WERI-Rb-1 (cell line): ENCODE results near the gene GGT7.
"Not testable (repeated sequence)": the region's sequence is repeated elsewhere in the genome, so short reads cannot be mapped to it uniquely, and the experiment has no call there.

Experiments
- DNase-seq: peaks from one replicate; pipeline ENCODE4 v3.0.0-alpha.2; 2020
- H3K27ac ChIP-seq: fragments of 250-450 bp; sonication (Bioruptor Pico); 2 replicates; pipeline ENCODE4 v1.5.1; 2020; ENCODE audit warnings: mild to moderate bottlenecking, moderate library complexity
- H3K27me3 ChIP-seq: fragments of 250-450 bp; sonication (Bioruptor Pico); 2 replicates; pipeline ENCODE4 v1.5.1; 2021; ENCODE audit warnings: mild to moderate bottlenecking, low read depth, moderate library complexity; ENCODE audit not compliant: insufficient read depth, severe bottlenecking
- H3K36me3 ChIP-seq: fragments of 250-450 bp; sonication (Bioruptor Pico); 2 replicates; pipeline ENCODE4 v1.5.1; 2020; ENCODE audit warnings: mild to moderate bottlenecking, moderate library complexity
- H3K4me3 ChIP-seq: 2 replicates; pipeline ENCODE4 v1.5.1; 2011; ENCODE audit warnings: low read depth, mild to moderate bottlenecking, control low read depth, low read length
- H3K9me3 ChIP-seq: fragments of 250-450 bp; sonication (Bioruptor Pico); 2 replicates; pipeline ENCODE4 v1.5.1; 2021; ENCODE audit warnings: mild to moderate bottlenecking, moderate library complexity; ENCODE audit not compliant: severe bottlenecking
- CTCF ChIP-seq: IDR thresholded peaks from 2 replicates; pipeline ENCODE4 v1.5.1; 2011; ENCODE audit warnings: low read depth, mild to moderate bottlenecking, control low read depth, inconsistent platforms, low read length

The GGT7 gene

DNA sequence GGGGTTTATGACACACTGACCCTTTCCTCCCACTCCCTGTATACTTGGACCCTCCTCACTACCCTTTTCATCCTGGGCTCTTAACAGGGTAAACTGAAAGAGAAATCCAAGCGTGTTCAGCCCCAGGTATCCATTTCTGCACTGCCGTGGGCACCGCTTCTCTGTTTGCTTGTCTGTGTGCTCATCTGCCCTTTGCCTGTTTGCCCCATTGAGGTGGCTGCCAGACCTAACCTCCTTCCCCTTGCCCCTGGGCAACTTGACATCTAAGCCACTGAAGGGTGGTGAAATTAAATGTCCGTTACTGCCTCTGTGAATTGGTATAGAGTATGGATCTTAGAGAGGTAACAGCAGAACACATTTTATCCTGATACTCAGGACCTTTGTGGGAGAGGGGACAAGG lies 42.5 kb upstream of the GGT7 start:
- H3K27me3 ChIP-seq: no peaks in the 10 kb centered on the region
- H3K36me3 ChIP-seq: no peaks in the 10 kb centered on the region
- DNase-seq: no peak
- no peaks in the 10 kb centered on the region for H3K9me3 ChIP-seq
- TF ChIP-seq CTCF: no peak
- H3K4me3 ChIP-seq: no peak overlapping the region
- peak overlapping the region; percentile 56 for H3K27ac ChIP-seq

- Histone ChIP-seq H3K9me3 (no peaks in the 10 kb centered on the region), H3K36me3 (no peaks in the 10 kb centered on the region), H3K27ac (peak overlapping the region; percentile 45), H3K27me3 (no peaks in the 10 kb centered on the region), H3K4me3 (no peak overlapping the region)
- DNase-seq: peak; percentile 27
- no peak for TF ChIP-seq CTCF
These were observed 35.2 kb upstream of the GGT7 start for GRCh38 chr20:34907616-34908469.

- no peaks in the 10 kb centered on the region for H3K9me3 ChIP-seq
- no peak for TF ChIP-seq CTCF
- no peak for DNase-seq
- H3K4me3 ChIP-seq: no peak overlapping the region
- H3K27ac ChIP-seq: no peak overlapping the region
- no peaks in the 10 kb centered on the region for H3K36me3 ChIP-seq
- no peaks in the 10 kb centered on the region for H3K27me3 ChIP-seq
These were observed 31.6 kb upstream of the GGT7 start for GRCh38 chr20:34904202-34904621.

- H3K36me3 ChIP-seq, DNase-seq, H3K9me3 ChIP-seq, H3K27ac ChIP-seq, H3K27me3 ChIP-seq, H3K4me3 ChIP-seq: not testable (repeated sequence)
These were observed 26.1 kb upstream of the GGT7 start for GRCh38 chr20:34898731-34899130.

- DNase-seq, H3K4me3 ChIP-seq, H3K27ac ChIP-seq, H3K36me3 ChIP-seq, H3K9me3 ChIP-seq, H3K27me3 ChIP-seq: not testable (repeated sequence)
These were observed 25.5 kb upstream of the GGT7 start for GRCh38 chr20:34898129-34898528.

GRCh38 chr20:34896086-34896621 lies 23.5 kb upstream of the GGT7 start:
- H3K27ac ChIP-seq: no peak overlapping the region
- H3K4me3 ChIP-seq: no peak overlapping the region
- H3K9me3 ChIP-seq: no peaks in the 10 kb centered on the region
- H3K36me3 ChIP-seq: no peaks in the 10 kb centered on the region
- H3K27me3 ChIP-seq: no peaks in the 10 kb centered on the region
- TF ChIP-seq CTCF: no peak
- DNase-seq: no peak

DNA sequence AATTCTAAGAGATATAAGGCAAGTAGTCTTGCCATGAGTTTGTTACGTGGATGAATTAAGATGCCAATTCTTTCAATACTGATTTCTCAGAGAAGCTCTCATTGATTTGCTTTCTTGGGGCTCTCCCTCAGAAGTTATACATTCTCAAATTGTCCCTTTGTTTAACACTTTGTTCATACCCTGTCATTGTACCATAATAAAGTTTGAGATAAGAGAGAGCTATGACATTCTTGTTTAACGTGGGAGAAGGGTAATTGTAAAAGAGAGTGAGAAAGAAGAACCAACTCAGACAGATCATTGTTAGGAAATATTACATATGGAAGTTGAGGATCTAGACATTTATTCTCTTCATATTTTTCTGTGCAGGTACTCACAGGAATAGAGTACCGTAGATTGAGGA lies 22.8 kb upstream of the GGT7 start:
- Histone ChIP-seq H3K27ac (no peak overlapping the region), H3K36me3 (no peaks in the 10 kb centered on the region), H3K4me3 (no peak overlapping the region), H3K27me3 (no peaks in the 10 kb centered on the region), H3K9me3 (no peaks in the 10 kb centered on the region)
- DNase-seq: no peak
- no peak for TF ChIP-seq CTCF
